SHP77 (cell line): ENCODE results near the gene CPN2.

Experiments
- DNase-seq, 2 experiments: peaks; one replicate each; lab custom pipeline; 2025; lab: John Stamatoyannopoulos, UW

The CPN2 gene

DNA sequence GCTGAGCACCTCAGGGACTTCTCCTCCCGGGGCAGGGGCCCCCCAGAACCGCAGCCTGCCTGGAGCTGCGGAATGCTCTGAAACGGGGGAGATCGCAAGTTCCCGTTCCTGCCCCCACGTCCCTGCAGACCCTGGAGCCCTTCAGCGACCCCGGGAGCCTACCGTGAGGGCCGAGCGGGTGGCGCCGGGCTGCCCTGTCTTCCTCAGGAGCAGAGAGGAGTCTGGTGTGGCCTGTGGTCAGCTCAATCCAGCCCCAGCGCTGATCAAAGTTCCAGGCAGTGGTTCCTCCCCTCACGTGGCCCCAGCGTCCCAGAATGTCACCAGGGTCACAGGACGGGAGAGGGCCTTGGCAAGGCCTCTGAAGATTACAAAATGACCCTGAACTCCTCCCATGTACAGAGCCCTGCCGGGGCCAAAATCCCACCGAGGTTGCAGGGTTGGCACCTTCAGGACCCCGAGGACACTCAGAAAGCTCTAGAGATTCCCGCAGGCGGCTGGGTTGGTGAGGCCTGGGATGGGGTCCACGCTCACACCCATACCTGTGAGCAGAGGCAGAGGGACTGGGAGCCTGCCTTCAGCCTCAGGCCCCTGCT lies at the start of gene CPN2:
Gene CPN2 (minus strand): TSS at position 249 of the 593 bp plus-strand sequence. CDS start 8,626 bp downstream, outside the sequence.
- DNase-seq: no peak

GRCh38 chr3:194399874-194400411 lies 48.8 kb upstream of the CPN2 start:
- no peak for DNase-seq

GRCh38 chr3:194399166-194399565 lies 48.0 kb upstream of the CPN2 start, which contains the start of gene GP5:
TSS of gene GP5 (minus strand) at chr3:194399266. CDS start at chr3:194398282, 984 bp downstream.
- DNase-seq: no peak

GRCh38 chr3:194397757-194398312 lies 46.7 kb upstream of the CPN2 start:
- no peak for DNase-seq

DNA sequence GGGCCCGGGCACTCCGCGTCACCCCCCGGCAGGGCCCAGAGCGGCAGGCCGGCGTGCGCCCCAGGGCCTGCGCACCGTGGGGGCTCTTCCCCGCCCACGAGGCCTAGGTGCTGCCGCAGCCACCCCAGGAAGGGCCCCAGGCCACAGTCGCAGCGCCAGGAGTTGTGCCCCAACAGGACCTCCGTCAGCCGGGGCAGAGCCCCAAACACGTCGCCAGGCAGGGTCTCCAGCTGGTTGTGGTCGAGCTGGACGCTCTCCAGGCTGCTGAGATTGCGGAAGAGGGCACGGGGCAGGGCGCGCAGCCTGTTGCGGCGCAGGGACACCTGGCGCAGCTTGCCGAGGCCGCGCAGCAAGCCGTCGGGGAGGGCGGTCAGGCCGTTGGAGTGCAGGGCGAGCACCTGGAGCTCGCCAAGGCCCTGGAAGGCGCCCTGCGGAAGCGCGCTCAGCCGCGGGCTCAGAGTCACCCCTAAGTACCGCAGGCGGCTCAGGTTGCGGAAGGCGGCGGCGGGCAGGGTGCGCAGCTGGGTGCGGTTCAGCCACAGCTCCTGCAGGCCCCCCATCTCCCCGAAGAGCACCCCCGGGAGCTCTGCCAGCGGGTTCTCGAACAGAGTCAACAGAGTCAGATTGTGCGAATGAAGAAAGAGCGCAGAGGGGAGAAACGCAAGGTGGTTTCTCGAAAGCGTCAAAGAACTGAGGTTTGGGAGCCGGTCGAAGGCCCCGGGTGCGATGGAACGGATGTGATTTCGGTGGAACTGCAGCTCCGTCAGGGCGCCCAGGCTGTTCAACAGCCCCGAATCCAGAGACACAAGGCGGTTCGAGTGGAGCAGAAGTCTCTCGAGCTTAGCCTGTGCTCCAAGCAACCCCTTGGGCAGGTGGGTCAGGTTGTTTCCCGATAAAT lies 46.0 kb upstream of the CPN2 start:
- DNase-seq: no peak

DNA sequence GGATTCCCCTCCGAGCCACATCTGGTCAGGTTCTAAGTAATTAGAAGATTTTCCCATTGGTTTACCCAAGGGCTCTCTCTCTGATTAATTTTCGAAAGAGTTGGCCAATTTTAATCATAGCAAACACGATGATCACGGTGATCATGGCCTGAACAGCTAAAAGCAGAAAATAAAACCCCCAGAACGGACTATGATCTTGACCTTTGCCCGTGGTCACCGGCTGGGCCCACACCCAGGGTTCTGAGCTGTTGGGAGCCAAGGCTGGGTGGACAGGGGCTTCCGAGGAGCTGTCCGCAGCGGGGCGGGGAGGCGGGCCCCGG lies 45.4 kb upstream of the CPN2 start:
- no peak for DNase-seq

- no peak for DNase-seq
These were observed 44.8 kb upstream of the CPN2 start for GRCh38 chr3:194395778-194396538.

GRCh38 chr3:194395212-194395611 lies 44.1 kb upstream of the CPN2 start:
- DNase-seq: no peak

- DNase-seq: no peak
These were observed 41.4 kb upstream of the CPN2 start for GRCh38 chr3:194392576-194392975.

DNA sequence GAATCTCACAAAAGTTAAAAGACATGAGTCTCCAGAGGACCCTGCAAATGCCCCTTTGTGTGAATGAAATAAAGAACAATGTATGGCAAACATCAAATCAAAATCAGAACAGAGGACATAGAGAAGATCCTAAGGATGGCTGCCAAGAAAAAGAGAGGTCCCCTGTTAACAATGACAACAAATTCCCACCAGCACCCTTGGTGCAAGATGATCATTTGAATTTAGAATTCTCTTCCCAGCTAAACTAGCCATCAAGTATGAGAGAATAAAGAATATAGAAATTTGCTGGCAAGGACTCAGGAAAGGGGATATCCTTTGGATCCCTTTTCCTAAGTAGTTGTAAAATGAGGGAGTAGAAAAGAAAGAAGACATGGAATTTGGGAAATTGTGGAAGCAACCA lies 39.7 kb upstream of the CPN2 start:
- DNase-seq: no peak

- DNase-seq: no peak
These were observed 38.1 kb upstream of the CPN2 start for GRCh38 chr3:194389269-194389668.

- no peak for DNase-seq
These were observed 36.8 kb upstream of the CPN2 start for GRCh38 chr3:194387926-194388418.

DNA sequence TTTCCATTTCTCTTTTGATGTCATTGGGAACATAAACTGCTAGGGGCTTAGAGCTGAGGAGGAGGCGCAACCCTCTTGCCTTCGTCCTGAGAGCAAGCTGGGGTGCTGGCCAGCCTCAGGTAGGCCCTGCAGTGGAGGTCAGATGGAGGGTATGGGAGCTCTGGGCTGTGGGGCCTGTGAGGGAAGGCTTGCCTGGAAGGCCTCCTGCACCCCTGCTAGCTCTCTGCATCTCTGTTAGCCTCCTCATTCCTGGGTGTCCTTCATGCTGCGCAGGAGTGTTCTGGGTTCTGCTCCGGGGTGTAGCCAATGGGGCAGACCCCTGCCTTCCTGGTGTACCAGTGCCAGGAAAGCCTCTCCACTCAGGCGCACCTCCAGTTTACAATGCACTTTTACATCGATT lies 36.1 kb upstream of the CPN2 start:
- DNase-seq: no peak

- no peak for DNase-seq
These were observed 35.5 kb upstream of the CPN2 start for GRCh38 chr3:194386648-194387047.

DNA sequence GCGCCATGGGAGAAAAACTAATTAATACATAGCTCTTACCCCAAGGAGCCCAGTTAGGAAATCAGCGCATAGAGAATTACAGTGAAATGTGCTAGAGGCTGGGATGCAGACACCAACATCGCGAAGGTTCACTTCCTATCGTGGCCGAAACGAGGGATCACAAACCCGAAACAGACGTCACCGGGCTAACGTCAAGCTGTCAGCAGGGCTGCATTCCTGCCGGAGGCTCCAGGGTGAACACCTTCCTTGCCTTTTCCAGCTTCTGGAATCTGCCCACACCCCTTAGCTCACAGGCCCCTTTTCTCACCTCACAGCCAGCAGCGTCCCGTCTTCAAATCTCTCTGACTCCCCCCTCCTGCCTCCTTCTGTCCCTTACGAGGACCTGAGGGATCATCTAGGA lies 34.9 kb upstream of the CPN2 start:
- no peak for DNase-seq

- DNase-seq: no peak
These were observed 33.5 kb upstream of the CPN2 start for GRCh38 chr3:194384569-194385001.

DNA sequence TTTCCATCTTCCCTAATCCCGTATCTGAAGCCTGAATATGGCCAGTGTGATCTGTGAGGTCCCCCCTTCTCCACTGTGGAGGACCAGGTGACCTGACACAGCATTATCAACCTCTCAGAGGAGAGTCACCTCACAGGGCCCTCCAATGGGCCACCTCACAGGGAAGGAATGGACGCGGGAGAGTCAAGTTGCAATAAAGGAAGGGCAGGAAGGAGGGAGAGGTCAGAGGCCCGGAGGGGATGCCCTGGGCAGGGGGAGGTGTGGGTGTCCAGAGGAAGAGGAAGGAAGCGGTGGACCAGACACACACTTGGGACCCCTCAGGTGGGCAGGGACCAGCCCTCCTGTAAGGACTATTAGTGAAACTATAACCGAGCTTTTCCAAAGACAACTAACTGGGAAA lies 33.0 kb upstream of the CPN2 start:
- no peak for DNase-seq

GRCh38 chr3:194383276-194383940 lies 32.3 kb upstream of the CPN2 start:
- no peak for DNase-seq

- DNase-seq: no peak
These were observed 31.7 kb upstream of the CPN2 start for GRCh38 chr3:194382892-194383223.

GRCh38 chr3:194382196-194382891 lies 31.2 kb upstream of the CPN2 start:
- DNase-seq: no peak

GRCh38 chr3:194381460-194381875 lies 30.3 kb upstream of the CPN2 start:
- no peak for DNase-seq
